Measurements from ENCODE around the gene STK32C.
"Not testable (repeated sequence)": the region's sequence is repeated elsewhere in the genome, so short reads cannot be mapped to it uniquely, and the experiment has no call there.

STK32C gene

DNA sequence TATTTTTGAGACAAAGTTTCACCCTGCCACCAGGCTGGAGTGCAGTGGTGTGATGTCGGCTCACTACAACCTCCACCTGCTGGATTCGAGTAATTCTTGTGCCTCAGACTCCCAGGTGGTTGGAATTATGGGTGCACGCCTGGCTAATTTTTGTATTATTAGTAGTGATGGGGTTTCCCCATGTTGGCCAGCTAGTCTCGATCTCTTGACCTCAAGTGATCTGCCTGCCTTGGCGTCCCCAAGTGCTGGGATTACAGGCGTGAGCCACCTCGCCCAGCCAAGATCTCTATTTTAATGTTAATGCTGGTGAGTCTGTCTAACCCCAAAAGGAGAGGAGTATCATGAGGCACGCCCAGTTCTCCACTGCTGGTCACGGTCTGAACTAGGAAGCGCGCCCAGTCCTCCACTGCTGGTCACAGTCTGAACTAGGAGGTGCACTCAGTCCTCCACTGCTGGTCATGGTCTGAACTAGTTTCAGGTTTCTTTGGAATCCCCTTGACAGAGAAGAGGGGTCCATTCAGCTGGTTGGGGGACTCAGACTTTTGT is 18.7 kb upstream of the STK32C start:
- H3K9ac ChIP-seq (ENCODE audit: insufficient read length, low read depth) = no peak overlapping the region
- H3K36me3 ChIP-seq (ENCODE audit: insufficient read depth, insufficient read length, low read length) = peaks cover 42% of the 10 kb centered on the region

DNA sequence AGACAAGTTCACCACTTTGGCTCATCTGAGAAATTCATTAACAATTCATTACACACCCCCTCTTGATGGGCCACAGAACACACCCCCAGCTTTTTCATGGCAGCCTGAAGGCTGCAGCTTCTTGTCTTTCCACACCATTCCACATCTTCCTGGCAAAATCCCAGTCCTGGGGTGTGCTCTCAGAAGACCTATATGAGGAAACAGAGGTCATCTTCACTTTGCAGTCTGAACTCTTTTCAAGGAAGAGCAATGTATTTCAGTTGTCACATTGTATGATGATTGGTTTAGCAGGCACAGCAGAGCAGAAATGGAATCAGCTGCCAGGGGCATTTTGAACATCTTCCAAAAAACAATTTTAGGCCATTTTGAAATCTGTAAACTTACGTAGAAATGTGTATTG is 16.4 kb upstream of the STK32C start:
- Histone ChIP-seq H3K9ac (ENCODE audit: insufficient read length, low read depth) (no peak overlapping the region), H3K36me3 (ENCODE audit: insufficient read depth, insufficient read length, low read length) (peaks cover 33% of the 10 kb centered on the region), H3K4me1 (ENCODE audit: insufficient read depth, insufficient read length) (peaks cover 2% of the 10 kb centered on the region), H3K27me3 (ENCODE audit: insufficient read depth, insufficient read length) (no peaks in the 10 kb centered on the region), H3K9me3 (ENCODE audit: insufficient read depth, low read length) (no peaks in the 10 kb centered on the region), H3K4me3 (ENCODE audit: insufficient read length, low read depth) (no peak overlapping the region)
- DNase-seq (ENCODE audit: low read depth, low spot score) = no peak
- TF ChIP-seq ZNF274 (IDR thresholded peaks at IDR 0.05; ENCODE audit: low read depth, low read length) (no peak), SUZ12 (IDR thresholded peaks at IDR 0.05; ENCODE audit: extremely low read depth, insufficient read depth, insufficient read length) (no peak), YY1 (IDR thresholded peaks at IDR 0.05; ENCODE audit: insufficient read depth, insufficient read length) (no peak)

More for the DNA sequence above, 18.7 kb upstream of the STK32C start:
- Histone ChIP-seq H3K9me3 (ENCODE audit: insufficient read depth, low read length) (no peaks in the 10 kb centered on the region), H3K4me3 (ENCODE audit: insufficient read length, low read depth) (no peak overlapping the region), H3K27me3 (ENCODE audit: insufficient read depth, insufficient read length) (no peaks in the 10 kb centered on the region), H3K4me1 (ENCODE audit: insufficient read depth, insufficient read length) (peaks cover 2% of the 10 kb centered on the region)
- TF ChIP-seq SUZ12 (IDR thresholded peaks at IDR 0.05; ENCODE audit: extremely low read depth, insufficient read depth, insufficient read length) (no peak), ZNF274 (IDR thresholded peaks at IDR 0.05; ENCODE audit: low read depth, low read length) (no peak), YY1 (IDR thresholded peaks at IDR 0.05; ENCODE audit: insufficient read depth, insufficient read length) (no peak)
- DNase-seq (ENCODE audit: low read depth, low spot score) = no peak

DNA sequence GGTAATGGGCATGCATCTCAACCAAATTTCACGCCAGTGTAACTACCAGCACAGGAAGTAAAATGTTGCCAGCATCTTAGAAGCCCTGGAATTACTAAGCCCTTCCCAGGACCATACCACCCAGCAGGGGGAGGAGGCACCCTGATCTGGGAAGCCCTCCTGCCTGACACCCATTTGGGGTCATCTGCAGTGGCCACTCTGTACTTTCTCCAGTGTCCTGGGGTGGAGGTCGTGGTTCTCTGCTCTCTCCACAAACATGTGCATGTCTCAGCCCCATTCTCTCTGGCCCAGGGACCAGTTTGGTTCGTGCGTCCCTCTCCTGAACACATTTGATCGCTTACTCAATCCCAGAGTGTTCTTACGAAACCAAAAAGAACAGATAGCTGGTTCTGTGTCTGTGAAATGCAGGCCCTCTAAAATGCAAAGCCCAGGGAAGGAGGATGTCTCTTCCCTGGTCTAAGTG is 14.9 kb upstream of the STK32C start:
- no peak overlapping the region for H3K9ac ChIP-seq (ENCODE audit: insufficient read length, low read depth)
- DNase-seq (ENCODE audit: low read depth, low spot score) = no peak
- H3K36me3 ChIP-seq (ENCODE audit: insufficient read depth, insufficient read length, low read length) = peaks cover 22% of the 10 kb centered on the region
- H3K27me3 ChIP-seq (ENCODE audit: insufficient read depth, insufficient read length) = no peaks in the 10 kb centered on the region
- H3K4me1 ChIP-seq (ENCODE audit: insufficient read depth, insufficient read length) = peaks cover 2% of the 10 kb centered on the region
- no peak for TF ChIP-seq ZNF274 (IDR thresholded peaks at IDR 0.05; ENCODE audit: low read depth, low read length)
- H3K9me3 ChIP-seq (ENCODE audit: insufficient read depth, low read length) = no peaks in the 10 kb centered on the region
- H3K4me3 ChIP-seq (ENCODE audit: insufficient read length, low read depth) = no peak overlapping the region

DNA sequence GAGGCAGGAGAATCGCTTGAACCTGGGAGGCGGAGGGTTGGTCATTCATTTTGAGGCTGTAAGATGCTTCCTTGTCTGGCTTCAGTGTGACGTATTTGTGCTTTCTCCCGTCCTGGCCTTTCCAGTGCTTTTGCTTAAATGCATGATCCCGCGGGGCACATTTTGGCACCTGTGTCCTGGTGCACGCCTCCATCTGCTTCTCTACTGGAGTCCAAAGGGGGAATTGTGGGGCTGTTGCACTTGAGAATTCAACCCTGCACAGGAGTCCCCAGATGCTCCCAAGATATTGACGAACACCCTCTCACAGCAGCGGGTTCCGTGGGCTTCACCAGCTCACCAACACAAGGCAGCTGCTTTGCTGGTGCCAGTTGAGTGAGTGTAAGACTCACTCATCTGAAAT is 14.0 kb upstream of the STK32C start:
- no peaks in the 10 kb centered on the region for H3K27me3 ChIP-seq (ENCODE audit: insufficient read depth, insufficient read length)
- H3K9ac ChIP-seq (ENCODE audit: insufficient read length, low read depth) = no peak overlapping the region
- DNase-seq (ENCODE audit: low read depth, low spot score) = no peak
- TF ChIP-seq SUZ12 (IDR thresholded peaks at IDR 0.05; ENCODE audit: extremely low read depth, insufficient read depth, insufficient read length) (no peak), YY1 (IDR thresholded peaks at IDR 0.05; ENCODE audit: insufficient read depth, insufficient read length) (no peak), ZNF274 (IDR thresholded peaks at IDR 0.05; ENCODE audit: low read depth, low read length) (no peak)
- H3K4me1 ChIP-seq (ENCODE audit: insufficient read depth, insufficient read length) = peaks cover 2% of the 10 kb centered on the region
- no peak overlapping the region for H3K4me3 ChIP-seq (ENCODE audit: insufficient read length, low read depth)
- H3K9me3 ChIP-seq (ENCODE audit: insufficient read depth, low read length) = no peaks in the 10 kb centered on the region
- peaks cover 15% of the 10 kb centered on the region for H3K36me3 ChIP-seq (ENCODE audit: insufficient read depth, insufficient read length, low read length)

DNA sequence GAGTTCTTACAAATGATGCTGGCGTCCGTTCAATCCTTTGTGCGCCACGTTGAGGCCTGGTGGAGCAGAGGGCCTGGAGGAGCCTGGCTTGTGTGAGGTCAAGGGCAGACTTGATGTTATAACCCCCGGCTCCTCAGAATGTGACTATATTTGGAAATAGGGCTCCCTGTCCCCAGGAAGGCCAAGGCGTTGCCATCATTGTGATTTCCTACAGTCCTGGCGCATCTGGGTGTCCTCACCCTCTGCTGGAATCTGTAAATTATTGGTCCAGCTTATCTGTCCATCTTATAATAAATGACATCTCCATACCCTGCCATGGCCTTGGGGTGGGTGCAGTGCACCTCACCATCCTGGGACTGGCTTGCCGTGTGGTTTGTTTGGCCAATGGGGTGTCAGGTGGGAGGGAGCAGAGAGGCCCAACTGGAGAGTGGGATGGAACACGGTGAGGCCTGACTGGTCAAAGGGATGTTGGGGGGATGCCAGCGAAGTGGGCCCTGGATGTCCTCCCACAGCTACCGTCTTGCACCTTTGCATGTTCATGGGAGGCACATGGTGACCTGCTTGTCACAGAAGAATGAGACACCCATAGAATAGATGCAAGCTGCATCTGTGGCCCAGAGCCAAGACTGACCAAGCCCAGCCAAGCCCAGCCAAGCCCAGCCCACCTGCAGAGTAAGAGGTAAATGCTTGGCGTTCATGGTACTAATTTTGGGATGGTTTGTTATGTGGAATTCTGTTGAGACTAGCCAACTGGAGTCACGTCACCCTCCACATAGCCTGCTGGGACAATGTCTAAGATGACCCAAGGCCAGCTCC is 13.1 kb upstream of the STK32C start:
- Histone ChIP-seq H3K36me3 (ENCODE audit: insufficient read depth, insufficient read length, low read length) (peaks cover 8% of the 10 kb centered on the region), H3K27me3 (ENCODE audit: insufficient read depth, insufficient read length) (no peaks in the 10 kb centered on the region), H3K9ac (ENCODE audit: insufficient read length, low read depth) (no peak overlapping the region), H3K9me3 (ENCODE audit: insufficient read depth, low read length) (no peaks in the 10 kb centered on the region), H3K4me1 (ENCODE audit: insufficient read depth, insufficient read length) (no peaks in the 10 kb centered on the region), H3K4me3 (ENCODE audit: insufficient read length, low read depth) (no peak overlapping the region)
- TF ChIP-seq ZNF274 (IDR thresholded peaks at IDR 0.05; ENCODE audit: low read depth, low read length) (no peak), SUZ12 (IDR thresholded peaks at IDR 0.05; ENCODE audit: extremely low read depth, insufficient read depth, insufficient read length) (no peak), YY1 (IDR thresholded peaks at IDR 0.05; ENCODE audit: insufficient read depth, insufficient read length) (no peak)
- DNase-seq (ENCODE audit: low read depth, low spot score) = no peak

DNA sequence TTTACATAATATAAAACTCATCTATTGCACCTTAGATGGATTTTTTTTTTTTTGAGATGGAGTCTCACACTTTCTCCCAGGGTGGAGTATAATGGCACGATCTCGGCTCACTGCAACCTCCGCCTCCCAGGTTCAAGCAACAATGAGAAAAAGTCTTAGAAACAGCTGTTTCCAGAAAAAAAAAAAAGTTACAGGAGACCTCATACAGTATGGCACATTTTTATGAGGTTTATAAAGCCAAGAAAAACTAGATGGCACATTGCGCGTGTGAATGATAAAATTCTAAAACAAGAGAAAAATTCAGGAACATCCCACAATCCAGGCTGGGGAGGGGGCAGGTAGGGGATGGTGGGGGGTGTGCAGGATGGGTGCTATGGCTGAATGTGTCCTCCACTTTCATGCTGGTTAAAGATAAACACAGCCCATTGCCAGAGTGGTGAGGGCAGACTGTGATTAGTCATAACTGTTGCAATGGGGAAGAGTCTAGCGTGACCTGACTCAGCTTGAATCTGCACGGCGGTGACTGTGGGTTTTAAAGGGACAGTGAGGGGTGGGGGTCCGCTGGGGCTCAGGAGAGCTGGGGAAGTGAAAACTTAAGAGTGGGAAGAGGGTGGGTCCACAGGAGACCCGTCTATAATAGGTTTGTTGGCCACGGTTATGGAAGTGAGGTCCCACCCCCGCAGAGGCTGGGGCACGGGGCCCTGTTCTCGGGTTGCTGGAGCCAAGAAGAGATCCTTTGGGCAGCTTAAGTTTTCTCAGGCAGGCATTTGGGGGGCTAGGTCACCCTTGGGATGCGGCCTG is 12.3 kb upstream of the STK32C start:
- no peaks in the 10 kb centered on the region for H3K9me3 ChIP-seq (ENCODE audit: insufficient read depth, low read length)
- DNase-seq (ENCODE audit: low read depth, low spot score) = no peak
- no peaks in the 10 kb centered on the region for H3K4me1 ChIP-seq (ENCODE audit: insufficient read depth, insufficient read length)
- H3K9ac ChIP-seq (ENCODE audit: insufficient read length, low read depth) = no peak overlapping the region
- TF ChIP-seq YY1 (IDR thresholded peaks at IDR 0.05; ENCODE audit: insufficient read depth, insufficient read length) = no peak
- no peak for TF ChIP-seq ZNF274 (IDR thresholded peaks at IDR 0.05; ENCODE audit: low read depth, low read length)
- no peak for TF ChIP-seq SUZ12 (IDR thresholded peaks at IDR 0.05; ENCODE audit: extremely low read depth, insufficient read depth, insufficient read length)
- H3K27me3 ChIP-seq (ENCODE audit: insufficient read depth, insufficient read length) = no peaks in the 10 kb centered on the region
- peaks cover 6% of the 10 kb centered on the region for H3K36me3 ChIP-seq (ENCODE audit: insufficient read depth, insufficient read length, low read length)
- no peak overlapping the region for H3K4me3 ChIP-seq (ENCODE audit: insufficient read length, low read depth)

DNA sequence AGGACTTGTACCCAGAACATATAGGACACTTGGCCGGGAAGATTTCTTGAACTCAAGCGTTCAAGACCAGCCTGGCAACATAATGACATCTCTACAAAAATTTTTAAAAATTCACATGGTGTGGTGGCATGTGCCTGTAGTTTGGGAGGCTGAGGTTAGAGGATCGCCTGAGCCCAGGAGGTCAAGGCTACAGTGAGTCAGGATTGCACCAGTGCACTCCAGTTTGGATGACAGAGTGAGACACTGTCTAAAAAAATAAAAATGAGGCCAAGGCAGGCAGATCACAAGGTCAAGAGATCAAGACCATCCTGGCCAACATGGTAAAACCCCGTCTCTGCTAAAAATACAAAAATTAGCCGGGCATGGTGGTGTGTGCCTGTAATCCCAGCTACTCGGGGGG is 9.7 kb upstream of the STK32C start:
- H3K4me3 ChIP-seq (ENCODE audit: insufficient read length, low read depth); H3K9ac ChIP-seq (ENCODE audit: insufficient read length, low read depth); H3K4me1 ChIP-seq (ENCODE audit: insufficient read depth, insufficient read length); H3K27me3 ChIP-seq (ENCODE audit: insufficient read depth, insufficient read length); H3K9me3 ChIP-seq (ENCODE audit: insufficient read depth, low read length); DNase-seq (ENCODE audit: low read depth, low spot score); H3K36me3 ChIP-seq (ENCODE audit: insufficient read depth, insufficient read length, low read length): not testable (repeated sequence)
